ENCODE data around the gene EPHA2.

Gene EPHA2

GRCh38 chr1:16099412-16099811, 56.5 kb downstream of the EPHA2 start:
- no peak for DNase-seq (ENCODE audit: low read depth)
- TF ChIP-seq CTCF (IDR thresholded peaks at IDR 0.05; ENCODE audit: control insufficient read depth, extremely low read depth, insufficient read depth): no peak
- H3K4me3 ChIP-seq (ENCODE audit: low read depth, low read length): no peak overlapping the region

- no peak for DNase-seq (ENCODE audit: low read depth)
- no peak for TF ChIP-seq CTCF (IDR thresholded peaks at IDR 0.05; ENCODE audit: control insufficient read depth, extremely low read depth, insufficient read depth)
- H3K4me3 ChIP-seq (ENCODE audit: low read depth, low read length): no peak overlapping the region
Observed at GRCh38 chr1:16095447-16095846, 60.4 kb downstream of the EPHA2 start.

- no peak overlapping the region for H3K4me3 ChIP-seq (ENCODE audit: low read depth, low read length)
- no peak for TF ChIP-seq CTCF (IDR thresholded peaks at IDR 0.05; ENCODE audit: control insufficient read depth, extremely low read depth, insufficient read depth)
- no peak for DNase-seq (ENCODE audit: low read depth)
Observed at GRCh38 chr1:16094453-16095158, 61.3 kb downstream of the EPHA2 start.

- no peak overlapping the region for H3K4me3 ChIP-seq (ENCODE audit: low read depth, low read length)
- TF ChIP-seq CTCF (IDR thresholded peaks at IDR 0.05; ENCODE audit: control insufficient read depth, extremely low read depth, insufficient read depth): no peak
- DNase-seq (ENCODE audit: low read depth): no peak
Observed at GRCh38 chr1:16093611-16094010, 62.3 kb downstream of the EPHA2 start.

GRCh38 chr1:16092923-16093511, 62.9 kb downstream of the EPHA2 start:
- H3K4me3 ChIP-seq (ENCODE audit: low read depth, low read length): no peak overlapping the region
- no peak for DNase-seq (ENCODE audit: low read depth)
- TF ChIP-seq CTCF (IDR thresholded peaks at IDR 0.05; ENCODE audit: control insufficient read depth, extremely low read depth, insufficient read depth): no peak

- no peak for DNase-seq (ENCODE audit: low read depth)
- H3K4me3 ChIP-seq (ENCODE audit: low read depth, low read length): no peak overlapping the region
- TF ChIP-seq CTCF (IDR thresholded peaks at IDR 0.05; ENCODE audit: control insufficient read depth, extremely low read depth, insufficient read depth): no peak
Observed at GRCh38 chr1:16092097-16092922, 63.6 kb downstream of the EPHA2 start.
